ENCODE data around the gene VARS2.

GRCh38 chr6:30954631-30955366 lies 40.8 kb downstream of the VARS2 start:
- TF ChIP-seq CTCF (conservative IDR thresholded peaks at IDR 0.05 in 1 of 2, IDR thresholded peaks at IDR 0.05 in 1 of 2; ENCODE audit: extremely low read depth in 1 of 2, insufficient read depth in 1 of 2, low read depth in 1 of 2, low read length in 2 of 2) (no peak), EZH2 (IDR thresholded peaks at IDR 0.05; ENCODE audit: borderline replicate concordance, low read length) (no peak)
